Mesendoderm (in vitro differentiated cells): ENCODE measurements around the gene PDZRN3.

Experiments used
- DNase-seq: peaks from one replicate; pipeline ENCODE4 v3.0.0; 2013
- H2AK5ac ChIP-seq: 2 replicates; pipeline ENCODE4 v1.6.1; 2013; ENCODE audit warnings: low read length, inconsistent platforms
- H2BK120ac ChIP-seq: 2 replicates; pipeline ENCODE4 v1.6.1; 2013; ENCODE audit warnings: low read depth, mild to moderate bottlenecking, low read length, moderate library complexity, mixed read lengths
- H2BK15ac ChIP-seq: replicated peaks from 2 replicates; pipeline ENCODE4 v1.6.1; 2013; ENCODE audit warnings: low read depth, mild to moderate bottlenecking, moderate library complexity
- H2BK5ac ChIP-seq: 2 replicates; pipeline ENCODE4 v1.6.1; 2013; ENCODE audit warnings: low read length, inconsistent platforms
- H3K18ac ChIP-seq: 2 replicates; pipeline ENCODE4 v1.6.1; 2013; ENCODE audit warnings: mild to moderate bottlenecking, low read length, mixed read lengths
- H3K23ac ChIP-seq: one replicate; pipeline ENCODE4 v1.6.1; 2013; ENCODE audit warnings: low read length
- H3K27ac ChIP-seq: 2 replicates; pipeline ENCODE4 v1.5.1; 2013; ENCODE audit warnings: low read depth, mild to moderate bottlenecking, inconsistent platforms, low read length, moderate library complexity
- H3K27me3 ChIP-seq: 2 replicates; pipeline ENCODE4 v1.6.1; 2013; ENCODE audit warnings: low read length, control low read depth, mild to moderate bottlenecking, inconsistent platforms; ENCODE audit not compliant: insufficient read depth, poor library complexity
- H3K36me3 ChIP-seq: 2 replicates; pipeline ENCODE4 v1.6.1; 2013; ENCODE audit warnings: low read length, inconsistent platforms; ENCODE audit not compliant: control insufficient read depth, insufficient read depth
- H3K4ac ChIP-seq: one replicate; pipeline ENCODE4 v1.6.1; 2013; ENCODE audit warnings: low read depth, mild to moderate bottlenecking, low read length, moderate library complexity
- H3K4me1 ChIP-seq: 2 replicates; pipeline ENCODE4 v1.6.1; 2013; ENCODE audit warnings: low read depth, low read length, inconsistent platforms; ENCODE audit not compliant: control insufficient read depth
- H3K4me2 ChIP-seq: 2 replicates; pipeline ENCODE4 v1.6.1; 2013; ENCODE audit warnings: low read length
- H3K4me3 ChIP-seq: 2 replicates; pipeline ENCODE4 v1.5.1; 2013; ENCODE audit warnings: mild to moderate bottlenecking, low read length
- H3K56ac ChIP-seq: one replicate; pipeline ENCODE4 v1.6.1; 2013; ENCODE audit warnings: low read length
- H3K79me1 ChIP-seq: 2 replicates; pipeline ENCODE4 v1.6.1; 2013; ENCODE audit warnings: low read length, inconsistent platforms
- H3K79me2 ChIP-seq: 2 replicates; pipeline ENCODE4 v1.6.1; 2013; ENCODE audit warnings: mild to moderate bottlenecking, low read length; ENCODE audit not compliant: control insufficient read depth, insufficient read depth
- H3K9ac ChIP-seq: 2 replicates; pipeline ENCODE4 v1.6.1; 2013; ENCODE audit warnings: low read length, inconsistent platforms
- H4K5ac ChIP-seq: one replicate; pipeline ENCODE4 v1.6.1; 2013; ENCODE audit warnings: low read length
- H4K8ac ChIP-seq: one replicate; pipeline ENCODE4 v1.6.1; 2013; ENCODE audit warnings: low read depth, mild to moderate bottlenecking, control low read depth, low read length, moderate library complexity
- WGBS: extraction: QIAGEN DNeasy Blood & Tissue Kit; methylation state at CpG from one replicate; pipeline ENCODE4 v1.1.7; 2013; ENCODE audit warnings: low lambda C conversion rate, missing lambda C conversion rate; ENCODE audit not compliant: insufficient coverage; ENCODE audit errors: extremely low coverage; 5-methylcytosine and 5-hydroxymethylcytosine counted together

PDZRN3 gene

GRCh38 chr3:73599605-73600004, 25.1 kb downstream of the PDZRN3 start:
- no peak overlapping the region for H2BK15ac ChIP-seq
- H3K4me1 ChIP-seq = no peaks in the 10 kb centered on the region
- no peak for DNase-seq
- H3K4ac ChIP-seq = no peak overlapping the region
- H3K4me3 ChIP-seq = no peak overlapping the region
- H4K5ac ChIP-seq = no peak overlapping the region
- H3K27me3 ChIP-seq = no peaks in the 10 kb centered on the region
- no peak overlapping the region for H3K4me2 ChIP-seq
- no peak overlapping the region for H2BK5ac ChIP-seq
- H3K23ac ChIP-seq = no peak overlapping the region
- no peak overlapping the region for H2AK5ac ChIP-seq
- H3K79me2 ChIP-seq = no peaks in the 10 kb centered on the region
- no peak overlapping the region for H4K8ac ChIP-seq
- no peaks in the 10 kb centered on the region for H3K36me3 ChIP-seq
- H3K27ac ChIP-seq = no peak overlapping the region
- no peak overlapping the region for H3K18ac ChIP-seq
- no peak overlapping the region for H3K9ac ChIP-seq
- WGBS = no CpG with 5 or more reads among the region's 3 CpGs
- no peak overlapping the region for H2BK120ac ChIP-seq
- H3K56ac ChIP-seq = no peak overlapping the region
- no peaks in the 10 kb centered on the region for H3K79me1 ChIP-seq

DNA sequence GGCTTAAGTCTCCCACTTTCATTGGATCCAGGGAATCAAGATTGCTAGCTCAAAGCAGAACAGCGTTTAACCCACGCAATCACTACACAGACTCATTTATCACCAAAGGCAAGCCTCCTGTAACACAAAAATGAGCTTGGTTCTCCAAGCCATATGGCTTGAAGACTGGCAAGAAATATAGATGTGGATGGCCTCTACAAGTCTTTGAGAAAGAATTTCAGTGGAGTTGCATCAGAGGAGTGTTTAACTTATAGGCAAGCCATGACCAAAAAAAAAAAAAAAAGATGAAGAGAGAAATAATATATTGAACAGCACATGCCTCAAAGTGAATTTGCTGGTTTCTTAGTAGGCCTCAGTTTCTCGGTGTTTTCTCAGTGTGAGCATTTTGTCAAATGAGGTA, 27.3 kb downstream of the PDZRN3 start:
- H3K18ac ChIP-seq = no peak overlapping the region
- no peak overlapping the region for H3K9ac ChIP-seq
- no peak overlapping the region for H4K5ac ChIP-seq
- no peak overlapping the region for H3K4ac ChIP-seq
- no peak overlapping the region for H2BK5ac ChIP-seq
- H3K4me1 ChIP-seq = no peaks in the 10 kb centered on the region
- no peak overlapping the region for H3K56ac ChIP-seq
- H3K79me1 ChIP-seq = no peaks in the 10 kb centered on the region
- WGBS = no CpG with 5 or more reads among the region's 3 CpGs
- H2AK5ac ChIP-seq = no peak overlapping the region
- no peak overlapping the region for H3K27ac ChIP-seq
- no peak for DNase-seq
- no peaks in the 10 kb centered on the region for H3K27me3 ChIP-seq
- no peak overlapping the region for H3K4me2 ChIP-seq
- H3K79me2 ChIP-seq = no peaks in the 10 kb centered on the region
- H3K23ac ChIP-seq = no peak overlapping the region
- no peaks in the 10 kb centered on the region for H3K36me3 ChIP-seq
- no peak overlapping the region for H2BK120ac ChIP-seq
- H4K8ac ChIP-seq = no peak overlapping the region
- H2BK15ac ChIP-seq = no peak overlapping the region
- no peak overlapping the region for H3K4me3 ChIP-seq

GRCh38 chr3:73592154-73593144, 32.3 kb downstream of the PDZRN3 start:
- H3K23ac ChIP-seq = no peak overlapping the region

DNA sequence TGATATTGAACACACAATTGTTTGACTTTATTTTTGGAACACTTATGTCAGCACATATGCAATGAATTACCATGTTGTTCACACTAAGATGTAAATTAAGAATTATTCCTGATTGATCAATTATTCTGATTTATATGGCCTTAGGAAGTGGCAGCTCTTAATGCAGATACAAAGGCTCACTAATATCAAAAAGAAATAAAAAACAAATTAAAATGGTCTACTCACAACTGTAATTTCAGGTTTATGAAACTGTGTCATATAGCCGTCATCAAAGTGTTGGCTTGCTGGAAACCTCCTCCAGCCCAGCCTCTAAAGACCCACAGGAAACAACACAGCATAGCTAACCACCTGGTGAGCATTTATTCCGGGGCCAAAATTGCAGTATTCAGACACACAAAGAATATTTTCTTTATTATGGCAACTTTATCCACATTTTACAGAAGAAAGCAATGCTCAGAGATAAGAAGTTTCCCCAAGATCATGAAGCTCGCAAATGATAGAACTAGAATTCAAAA, 33.4 kb downstream of the PDZRN3 start:
- H2BK15ac ChIP-seq = no peak overlapping the region
- no peak overlapping the region for H3K4ac ChIP-seq
- no peak overlapping the region for H3K56ac ChIP-seq
- H4K8ac ChIP-seq = no peak overlapping the region
- no peaks in the 10 kb centered on the region for H3K79me2 ChIP-seq
- no peak overlapping the region for H2BK120ac ChIP-seq
- H3K4me3 ChIP-seq = no peak overlapping the region
- H3K36me3 ChIP-seq = no peaks in the 10 kb centered on the region
- no peaks in the 10 kb centered on the region for H3K27me3 ChIP-seq
- WGBS = no CpG with 5 or more reads among the region's 3 CpGs
- H3K9ac ChIP-seq = no peak overlapping the region
- no peak overlapping the region for H3K27ac ChIP-seq
- no peak overlapping the region for H3K23ac ChIP-seq
- no peak overlapping the region for H3K18ac ChIP-seq
- no peak overlapping the region for H2BK5ac ChIP-seq
- H3K4me2 ChIP-seq = no peak overlapping the region
- H3K4me1 ChIP-seq = no peaks in the 10 kb centered on the region
- no peak overlapping the region for H2AK5ac ChIP-seq
- H3K79me1 ChIP-seq = no peaks in the 10 kb centered on the region
- no peak overlapping the region for H4K5ac ChIP-seq
- DNase-seq = no peak

More at GRCh38 chr3:73592154-73593144, 32.3 kb downstream of the PDZRN3 start:
- Histone ChIP-seq H3K18ac (no peak overlapping the region), H3K4me1 (no peaks in the 10 kb centered on the region), H3K36me3 (no peaks in the 10 kb centered on the region), H2BK5ac (no peak overlapping the region), H2AK5ac (no peak overlapping the region), H2BK120ac (no peak overlapping the region), H2BK15ac (no peak overlapping the region), H4K8ac (no peak overlapping the region), H3K79me1 (no peaks in the 10 kb centered on the region), H4K5ac (no peak overlapping the region), H3K27ac (no peak overlapping the region), H3K79me2 (no peaks in the 10 kb centered on the region), H3K4me2 (no peak overlapping the region), H3K27me3 (no peaks in the 10 kb centered on the region), H3K4ac (no peak overlapping the region), H3K4me3 (no peak overlapping the region), H3K9ac (no peak overlapping the region), H3K56ac (no peak overlapping the region)
- WGBS = no CpG with 5 or more reads among the region's 11 CpGs
- DNase-seq = peak; percentile 11

- Histone ChIP-seq H3K27ac (no peak overlapping the region), H3K18ac (no peak overlapping the region), H3K79me1 (no peaks in the 10 kb centered on the region), H4K5ac (no peak overlapping the region), H3K4ac (no peak overlapping the region), H3K4me1 (no peaks in the 10 kb centered on the region), H4K8ac (no peak overlapping the region), H2BK120ac (no peak overlapping the region), H3K27me3 (no peaks in the 10 kb centered on the region), H3K9ac (no peak overlapping the region), H3K4me3 (no peak overlapping the region), H2AK5ac (no peak overlapping the region), H2BK5ac (no peak overlapping the region), H3K23ac (no peak overlapping the region), H3K79me2 (no peaks in the 10 kb centered on the region), H2BK15ac (no peak overlapping the region), H3K36me3 (no peaks in the 10 kb centered on the region), H3K4me2 (no peak overlapping the region), H3K56ac (no peak overlapping the region)
- no CpG with 5 or more reads among the region's 1 CpG for WGBS
- DNase-seq = no peak
Measured at GRCh38 chr3:73586628-73587027, 38.1 kb downstream of the PDZRN3 start.
